Nephron progenitor cell (in vitro differentiated cells): ENCODE measurements around the gene ACE.

ENCODE experiments used
- DNase-seq: peaks from one replicate; pipeline ENCODE4 v3.0.0; 2021
- H3K27ac Mint-ChIP-seq: 2 replicates; pipeline ENCODE4 v1.8.0; 2021; ENCODE audit warnings: mild to moderate bottlenecking, moderate library complexity, mixed read lengths
- H3K27me3 Mint-ChIP-seq: 2 replicates; pipeline ENCODE4 v1.8.0; 2021; ENCODE audit warnings: mild to moderate bottlenecking, low read depth, mixed read lengths; ENCODE audit not compliant: poor library complexity
- H3K36me3 Mint-ChIP-seq: 2 replicates; pipeline ENCODE4 v1.8.0; 2021; ENCODE audit warnings: low read depth, mixed read lengths
- H3K4me1 Mint-ChIP-seq: 2 replicates; pipeline ENCODE4 v1.8.0; 2021; ENCODE audit warnings: mixed read lengths
- H3K4me3 Mint-ChIP-seq: 2 replicates; pipeline ENCODE4 v1.8.0; 2021; ENCODE audit warnings: mild to moderate bottlenecking, moderate library complexity, mixed read lengths
- H3K9me3 Mint-ChIP-seq: 2 replicates; pipeline ENCODE4 v1.8.0; 2021; ENCODE audit warnings: mild to moderate bottlenecking, moderate library complexity, mixed read lengths
- CTCF ChIP-seq: fragments of 200-600 bp; sonication (generic); IDR thresholded peaks from 2 replicates; pipeline ENCODE4 v1.5.0; 2021; ENCODE audit warnings: antibody characterized with exemption

Gene ACE

GRCh38 chr17:63476854-63477479, at the start of gene ACE:
Gene ACE (plus strand): TSS chr17:63477061. CDS start chr17:63477095, 34 bp downstream.
- peak; percentile 66 for DNase-seq
- Mint-ChIP-seq H3K27me3 (peaks cover 69% of the 10 kb centered on the region), H3K4me3 (peak within 1 kb of the TSS; percentile 86), H3K9me3 (no peaks in the 10 kb centered on the region), H3K27ac (no peak within 1 kb of the TSS), H3K4me1 (peaks cover 26% of the 10 kb centered on the region), H3K36me3 (no peaks in the 10 kb centered on the region)
- TF ChIP-seq CTCF: no peak

GRCh38 chr17:63429766-63430165, 47.1 kb upstream of the ACE start:
- no peak for TF ChIP-seq CTCF
- peaks cover 45% of the 10 kb centered on the region for H3K4me1 Mint-ChIP-seq
- DNase-seq: no peak

GRCh38 chr17:63430223-63430622, 46.6 kb upstream of the ACE start:
- no peak for DNase-seq
- Mint-ChIP-seq H3K36me3 (no peaks in the 10 kb centered on the region), H3K4me1 (peaks cover 45% of the 10 kb centered on the region), H3K27me3 (peaks cover 3% of the 10 kb centered on the region), H3K27ac (no peak overlapping the region), H3K9me3 (no peaks in the 10 kb centered on the region), H3K4me3 (no peak overlapping the region)
- TF ChIP-seq CTCF: no peak

More at GRCh38 chr17:63429766-63430165, 47.1 kb upstream of the ACE start:
- Mint-ChIP-seq H3K27ac (no peak overlapping the region), H3K9me3 (no peaks in the 10 kb centered on the region), H3K4me3 (no peak overlapping the region), H3K27me3 (peaks cover 6% of the 10 kb centered on the region), H3K36me3 (no peaks in the 10 kb centered on the region)

- no peaks in the 10 kb centered on the region for H3K36me3 Mint-ChIP-seq
- peaks cover 45% of the 10 kb centered on the region for H3K4me1 Mint-ChIP-seq
- no peak for DNase-seq
- H3K27ac Mint-ChIP-seq: no peak overlapping the region
- no peaks in the 10 kb centered on the region for H3K9me3 Mint-ChIP-seq
- no peak overlapping the region for H3K4me3 Mint-ChIP-seq
- H3K27me3 Mint-ChIP-seq: peaks cover 2% of the 10 kb centered on the region
- TF ChIP-seq CTCF: no peak
These were observed 45.3 kb upstream of the ACE start for GRCh38 chr17:63431618-63431938.

- Mint-ChIP-seq H3K27ac (no peak overlapping the region), H3K36me3 (no peaks in the 10 kb centered on the region), H3K9me3 (no peaks in the 10 kb centered on the region), H3K4me1 (peaks cover 44% of the 10 kb centered on the region), H3K27me3 (no peaks in the 10 kb centered on the region), H3K4me3 (no peak overlapping the region)
- DNase-seq: no peak
- no peak for TF ChIP-seq CTCF
These were observed 44.7 kb upstream of the ACE start for GRCh38 chr17:63431939-63432804.
